Motor neuron (in vitro differentiated cells): ENCODE measurements around the gene CARD8. TPM values are rescaled to one million over a fixed set of nuclear protein-coding genes. Genes with fewer than 3 reads are reported as not detected.

Experiments
- ATAC-seq, 8 experiments: fragments of 200-7000 bp; cut with Tn5 transposase; replicated peaks in 6 of 8; 2 replicates each; pipeline ENCODE4 v1.8.0; 2021; ENCODE audit warnings: mild to moderate bottlenecking in 8 of 8, moderate library complexity in 8 of 8
- H3K27ac ChIP-seq, 2 donors: fragments of 250-450 bp; sonication (Bioruptor Pico); 2 replicates each; pipeline ENCODE4 v1.9.0; 2021; ENCODE audit warnings: antibody characterized with exemption in 2 of 2, mild to moderate bottlenecking in 2 of 2, moderate library complexity in 1 of 2
- H3K4me1 ChIP-seq, 2 donors: fragments of 250-450 bp; sonication (Bioruptor Pico); replicated peaks in 1 of 2; 2 replicates each; pipeline ENCODE4 v1.6.1; 2021; ENCODE audit warnings: antibody characterized with exemption in 2 of 2, mild to moderate bottlenecking in 2 of 2, moderate library complexity in 1 of 2
- H3K4me3 ChIP-seq, 5 donors: fragments of 250-450 bp; sonication (Bioruptor Pico); 2 replicates each; pipeline ENCODE4 v1.9.0; 2021; ENCODE audit warnings: antibody characterized with exemption in 5 of 5, mild to moderate bottlenecking in 5 of 5, moderate library complexity in 4 of 5
- WGBS, 10 experiments: fragments of 450-650 bp; shearing (Covaris generic); methylation state at CpG; one replicate each; pipeline ENCODE4 v1.0.0; 2022; 5-methylcytosine and 5-hydroxymethylcytosine counted together
- in situ Hi-C, 9 experiments: fragments of 400-800 bp; cut with MboI; loops; one replicate each; pipeline ENCODE4 v1.15.0; 2021; ENCODE audit warnings: low sequenced_read_pairs in 9 of 9, low pct_unique_long_range_greater_than_20kb in 2 of 9; ENCODE audit not compliant: unreplicated experiment in 9 of 9
- total RNA-seq, 8 experiments: library from RNA; unstranded; fragments of 300-600 nt; gene quantifications; 2 replicates each; pipeline versions ENCODE4 v1.2.3 to v1.2.4, GENCODE V29; 2022

CARD8 gene
- total RNA-seq, 8 experiments from 2014 or later: 12.3 to 35.1 (median 16.8) TPM

DNA sequence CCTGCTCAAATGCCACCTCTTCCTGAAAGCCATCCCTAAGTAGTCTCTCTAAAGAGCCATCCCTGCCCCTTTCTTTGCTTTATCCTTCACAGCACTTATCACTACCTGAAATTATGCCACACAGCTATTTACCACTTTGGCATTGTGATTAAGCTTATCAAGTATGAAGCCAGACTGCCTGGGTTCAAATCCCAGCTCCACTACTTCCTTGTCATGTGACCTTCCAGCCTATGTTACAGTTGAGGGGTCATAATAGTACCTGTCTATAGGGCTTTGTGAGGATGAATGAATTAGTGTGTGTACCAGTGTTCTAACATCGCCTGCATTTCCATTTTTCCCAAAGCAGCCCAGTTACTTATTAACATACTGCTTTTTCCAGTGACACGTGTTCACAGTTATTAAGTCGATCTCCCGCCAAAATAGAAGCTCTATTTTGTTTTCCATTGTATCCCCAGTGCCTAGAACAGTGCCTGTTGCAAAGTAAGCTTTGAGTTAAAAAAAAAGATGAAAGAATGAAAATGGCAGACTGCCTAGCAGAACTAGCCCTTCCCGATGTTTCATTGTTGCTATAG lies 52.4 kb downstream of the CARD8 start:
- Histone ChIP-seq H3K4me1 (peaks cover 5% of the 10 kb centered on the region in 2 donors), H3K27ac (peak overlapping the region; percentile 0 to 31), H3K4me3 (peak overlapping the region; percentile 20 to 44 (median 28))
- 0 to 40% (median 2%) methylated on average over 1 to 5 of the region's 5 CpGs for WGBS, 10 experiments
- ATAC-seq: no peak
- in situ Hi-C loops: no loop called here

DNA sequence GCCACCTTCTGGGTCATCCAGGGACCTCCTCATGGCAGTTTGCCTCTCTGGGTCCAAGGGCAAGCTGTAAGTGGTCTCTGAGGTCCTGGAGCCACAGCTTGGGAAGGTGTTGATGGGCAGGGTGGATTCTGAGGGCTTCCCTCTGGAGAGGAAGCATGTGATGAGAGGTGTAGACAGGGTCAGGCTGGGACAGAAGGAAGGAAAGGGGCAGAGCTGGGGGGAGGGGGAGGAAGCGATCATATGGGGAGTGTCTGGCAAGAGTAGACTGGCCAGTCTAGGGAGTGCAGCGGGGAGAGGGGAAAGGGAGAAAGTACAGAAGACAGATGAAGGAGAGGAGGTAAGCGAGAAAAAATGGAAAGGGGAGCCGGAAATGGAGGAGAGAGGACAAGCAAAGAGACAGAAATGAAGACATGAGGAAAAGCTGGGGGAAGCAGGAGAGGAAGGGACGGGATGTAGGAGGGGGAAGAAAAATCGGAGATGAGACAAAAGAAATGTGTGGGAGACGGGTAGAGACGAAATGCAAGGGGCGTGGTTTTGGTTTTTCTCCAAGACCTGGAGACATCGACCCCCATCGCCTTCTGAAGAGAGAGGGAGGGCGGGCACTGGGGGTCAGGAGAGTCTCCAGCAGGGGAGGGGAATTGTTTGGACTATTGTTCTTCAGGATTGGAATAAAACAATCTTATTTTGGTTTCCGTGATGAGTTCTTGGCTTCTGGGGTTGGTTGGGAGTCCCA lies 58.6 kb downstream of the CARD8 start:
- H3K27ac ChIP-seq: no peak overlapping the region
- ATAC-seq: peak in 7 of 8 experiments; percentile 18 to 63 (median 37)
- in situ Hi-C loops: no loop called here
- peaks cover 8 to 17% of the 10 kb centered on the region in 2 donors for H3K4me1 ChIP-seq
- no peak overlapping the region for H3K4me3 ChIP-seq
- WGBS, 10 experiments: 13 to 86% (median 65%) methylated on average over 2 to 12 of the region's 13 CpGs; no CpG with 5 or more reads in 3 of the 10 experiments

DNA sequence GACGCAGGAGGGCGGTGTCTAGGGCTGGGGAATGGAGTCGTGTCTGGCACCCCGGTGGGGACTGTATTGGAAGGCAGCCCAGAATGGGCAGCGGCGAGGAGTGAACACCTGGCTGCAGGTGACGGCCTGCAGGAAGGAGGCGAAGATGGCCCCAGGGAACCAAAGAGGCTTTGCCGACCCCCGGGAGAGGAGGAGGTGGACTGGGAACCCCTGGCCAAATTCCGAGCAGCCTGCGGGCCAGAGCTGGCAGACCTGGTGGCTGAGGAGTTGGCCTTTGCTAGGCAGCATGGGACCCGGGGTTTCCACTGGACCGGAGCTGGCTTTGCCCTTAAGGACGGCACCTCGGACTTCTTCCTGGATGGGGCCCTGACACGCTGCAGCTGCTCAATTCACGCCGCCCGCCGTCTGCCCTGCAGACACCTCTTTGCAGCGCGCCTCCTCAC lies 59.4 kb downstream of the CARD8 start:
- H3K4me3 ChIP-seq: no peak overlapping the region
- H3K4me1 ChIP-seq: peaks cover 8 to 17% of the 10 kb centered on the region in 2 donors
- ATAC-seq: peak in 3 of 8 experiments; percentile 7 to 58 (median 11)
- H3K27ac ChIP-seq: peak overlapping the region in 1 of 2 donors; percentile 32
- WGBS, 10 experiments: 92 to 100% methylated on average over 5 to 7 of the region's 23 CpGs; no CpG with 5 or more reads in 8 of the 10 experiments
- in situ Hi-C loops: no loop called here

DNA sequence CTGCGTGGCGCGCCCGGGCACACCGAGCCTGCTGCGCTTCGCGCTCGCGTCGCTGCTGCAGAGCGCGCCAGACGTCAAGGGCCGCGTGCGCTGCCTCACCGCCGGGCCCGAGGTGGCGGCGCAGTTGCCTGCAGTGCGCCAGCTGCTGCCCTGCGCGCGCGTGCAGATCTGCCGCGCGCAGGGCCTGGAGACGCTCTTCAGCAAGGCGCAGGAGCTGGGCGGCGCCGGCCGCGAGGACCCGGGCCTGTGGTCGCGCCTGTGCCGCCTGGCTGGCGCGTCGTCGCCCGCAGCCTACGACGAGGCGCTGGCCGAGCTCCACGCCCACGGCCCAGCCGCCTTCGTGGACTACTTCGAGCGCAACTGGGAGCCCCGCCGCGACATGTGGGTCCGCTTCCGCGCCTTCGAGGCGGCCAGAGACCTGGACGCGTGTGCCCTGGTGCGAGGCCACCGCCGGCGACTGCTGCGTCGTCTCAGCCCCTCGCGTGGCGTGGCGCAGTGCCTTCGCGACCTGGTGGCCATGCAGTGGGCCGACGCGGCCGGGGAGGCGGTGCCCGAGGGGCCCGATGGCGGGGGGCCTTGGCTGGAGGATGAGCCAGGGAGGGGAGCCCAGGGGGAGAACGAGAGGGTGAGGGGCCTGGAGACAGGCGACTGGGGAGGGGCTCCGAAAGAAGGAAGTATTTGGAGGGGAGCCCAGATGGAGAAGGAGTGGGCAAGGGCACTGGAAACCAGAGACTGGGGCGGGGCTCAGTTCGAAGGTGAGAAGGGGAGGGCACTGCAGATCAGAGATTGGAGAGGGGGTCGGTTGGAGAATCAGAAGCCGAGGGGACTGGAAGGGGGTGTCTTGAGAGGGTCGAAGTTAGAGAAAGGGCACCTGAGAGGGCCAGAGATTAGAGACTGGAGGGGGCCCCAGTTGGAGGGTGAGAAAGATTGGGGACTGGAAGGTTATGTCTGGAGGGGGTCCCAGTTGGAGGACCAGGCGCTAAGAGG lies 60.6 kb downstream of the CARD8 start:
- in situ Hi-C loops: no loop called here
- WGBS, 10 experiments: 80 to 97% (median 96%) methylated on average over 1 to 40 of the region's 95 CpGs; no CpG with 5 or more reads in 4 of the 10 experiments
- Histone ChIP-seq H3K4me1 (peaks cover 8 to 17% of the 10 kb centered on the region in 2 donors), H3K4me3 (no peak overlapping the region), H3K27ac (no peak overlapping the region)
- no peak for ATAC-seq

DNA sequence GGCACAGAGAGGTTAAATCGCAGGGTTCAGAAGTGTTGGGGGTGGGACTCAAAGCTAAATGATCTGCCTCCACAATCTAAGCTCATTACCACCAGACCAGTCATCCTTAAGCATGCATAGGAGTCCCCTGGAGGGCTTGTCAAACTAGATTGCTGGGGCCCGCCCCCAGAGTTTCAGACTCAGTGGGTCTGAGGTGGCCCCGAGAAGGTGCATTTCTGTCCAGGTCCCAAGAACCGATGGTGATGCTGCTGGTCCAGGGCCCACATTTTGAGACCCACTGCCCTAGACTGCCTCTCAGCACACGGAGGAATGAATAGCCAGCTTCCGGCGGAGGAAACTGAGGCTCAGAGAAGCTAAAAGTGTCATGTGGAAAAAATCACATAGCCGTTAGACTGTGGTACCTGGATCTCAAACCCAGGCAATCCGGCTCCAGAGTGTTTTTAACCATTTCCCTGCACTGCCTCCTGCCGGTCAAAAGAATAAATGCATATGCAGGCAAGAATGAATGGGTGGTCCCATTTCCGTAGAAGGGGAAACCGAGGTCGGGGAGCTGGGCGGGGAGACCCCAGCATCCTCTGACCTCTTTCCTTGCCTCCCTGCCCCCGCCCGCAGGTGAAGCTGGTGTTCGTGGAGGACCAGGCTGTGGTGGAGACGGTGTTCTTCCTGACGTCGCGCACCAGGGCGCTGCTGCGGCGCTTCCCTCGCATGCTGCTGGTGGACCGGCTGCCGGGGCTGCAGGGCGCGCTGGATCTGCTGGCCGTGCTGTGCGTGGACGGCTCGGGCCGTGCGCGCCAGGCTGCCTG lies 61.5 kb downstream of the CARD8 start:
- H3K4me3 ChIP-seq: no peak overlapping the region
- H3K4me1 ChIP-seq: peaks cover 8 to 17% of the 10 kb centered on the region in 2 donors
- no peak for ATAC-seq
- in situ Hi-C loops: no loop called here
- WGBS, 10 experiments: 48 to 100% (median 85%) methylated on average over 1 to 17 of the region's 36 CpGs
- H3K27ac ChIP-seq: no peak overlapping the region

DNA sequence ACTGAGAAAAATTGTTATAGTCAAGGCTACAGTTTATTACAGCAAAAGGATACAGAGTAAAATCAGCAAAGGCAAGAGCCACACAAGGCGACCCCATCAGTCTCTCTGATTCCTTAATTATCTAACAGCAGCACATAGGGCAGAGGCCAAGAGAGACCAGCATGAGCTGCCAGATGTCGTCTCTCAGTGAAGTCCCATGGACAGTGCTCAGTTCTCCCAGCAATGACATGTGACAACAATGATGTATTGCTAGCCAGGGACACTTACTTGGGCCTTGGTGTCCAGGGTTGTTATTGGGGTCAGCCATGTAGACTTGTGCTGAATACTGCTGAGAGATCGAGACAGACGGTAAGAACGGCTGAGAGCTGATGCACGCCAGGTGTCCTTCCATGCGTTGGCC lies 63.0 kb downstream of the CARD8 start:
- H3K4me1 ChIP-seq: peaks cover 8 to 17% of the 10 kb centered on the region in 2 donors

DNA sequence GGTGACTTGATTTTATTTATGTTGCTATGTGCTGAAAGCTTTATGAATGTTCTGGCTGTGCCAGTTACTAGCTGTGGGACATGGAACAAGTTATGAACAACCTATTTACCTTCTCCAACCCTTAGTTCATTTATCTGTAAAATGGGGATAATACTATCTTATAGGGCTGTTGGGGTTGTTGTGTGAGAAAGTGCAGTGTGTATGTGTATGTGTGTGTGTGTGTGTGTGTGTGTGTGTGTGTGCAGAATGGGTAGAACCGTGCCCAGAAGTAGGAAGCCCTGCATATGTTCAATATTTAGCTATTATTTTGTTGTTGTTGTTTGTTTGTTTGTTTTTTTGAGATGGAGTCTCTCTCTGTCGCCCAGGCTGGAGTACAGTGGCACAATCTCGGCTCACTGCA lies 64.8 kb downstream of the CARD8 start:
- Histone ChIP-seq H3K4me1 (peaks cover 5 to 8% of the 10 kb centered on the region in 2 donors), H3K4me3 (no peak overlapping the region), H3K27ac (no peak overlapping the region)
- WGBS, 10 experiments: 75 to 100% (median 92%) methylated on average over 1 of the region's 3 CpGs; no CpG with 5 or more reads in 6 of the 10 experiments
- in situ Hi-C loops: no loop called here
- no peak for ATAC-seq

More for the DNA sequence above, 63.0 kb downstream of the CARD8 start:
- peak in 1 of 8 experiments; percentile 42 for ATAC-seq
- 40 to 100% (median 86%) methylated on average over 1 to 5 of the region's 7 CpGs; no CpG with 5 or more reads in 3 of the 10 experiments for WGBS, 10 experiments
- Histone ChIP-seq H3K4me3 (no peak overlapping the region), H3K27ac (peak overlapping the region in 1 of 2 donors; percentile 15)
- in situ Hi-C loops: no loop called here

DNA sequence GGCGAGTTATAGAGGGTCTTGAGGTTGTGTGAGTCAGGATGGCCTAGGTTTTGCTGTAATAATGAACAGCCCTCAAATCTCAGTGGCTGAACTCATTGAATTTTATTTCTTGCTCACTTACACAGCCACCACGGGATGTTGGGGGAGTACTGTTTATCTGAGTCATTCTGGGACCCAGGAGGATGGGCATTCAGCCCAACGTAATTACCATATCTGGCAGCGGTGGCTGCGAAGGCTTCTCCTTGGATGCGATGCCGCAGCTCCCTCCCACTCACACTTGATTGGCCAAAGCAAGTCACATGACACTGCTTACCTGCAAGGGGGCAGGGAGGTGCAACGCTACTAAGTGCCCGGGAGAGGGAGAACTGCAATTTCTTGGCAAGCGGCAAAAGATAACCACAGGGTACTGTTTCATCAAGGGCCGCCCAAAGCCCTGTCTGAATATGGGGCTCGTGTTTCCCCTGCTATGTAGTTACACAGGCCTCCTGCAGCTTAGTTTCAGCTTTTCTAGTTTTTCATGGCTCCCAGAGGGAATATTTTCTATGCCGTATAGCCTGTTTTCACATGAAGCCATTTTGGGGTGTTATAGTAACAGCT lies 65.3 kb downstream of the CARD8 start:
- WGBS, 10 experiments: 36 to 100% (median 85%) methylated on average over 1 to 11 of the region's 13 CpGs; no CpG with 5 or more reads in 1 of the 10 experiments
- Histone ChIP-seq H3K27ac (no peak overlapping the region), H3K4me1 (peaks cover 5 to 8% of the 10 kb centered on the region in 2 donors), H3K4me3 (no peak overlapping the region)
- peak in 2 of 8 experiments; percentile 27 to 47 for ATAC-seq
- in situ Hi-C loops: no loop called here

DNA sequence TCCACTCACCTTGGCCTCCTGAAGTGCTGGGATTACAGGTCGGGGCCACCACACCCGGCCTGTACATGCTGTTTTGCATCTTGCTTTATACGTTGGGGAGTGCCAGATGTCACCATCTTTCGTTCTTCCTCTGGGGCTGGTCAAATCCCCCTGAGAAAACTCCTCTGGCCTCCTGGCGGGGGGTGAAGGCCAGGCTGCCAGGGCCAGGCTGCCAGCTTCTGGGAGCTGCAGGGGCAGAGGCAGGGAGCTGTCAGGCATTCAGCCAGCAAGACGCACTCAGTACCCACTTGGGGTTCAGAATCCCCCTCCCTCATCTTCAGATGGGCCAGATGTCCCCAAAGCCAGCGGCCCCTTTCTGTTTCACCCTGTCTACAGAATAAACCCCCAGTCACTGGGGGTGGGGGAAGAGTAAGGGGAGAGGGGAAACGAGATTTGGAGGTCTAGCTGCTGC lies 69.1 kb downstream of the CARD8 start:
- Histone ChIP-seq H3K27ac (no peak overlapping the region), H3K4me3 (no peak overlapping the region), H3K4me1 (no peaks in the 10 kb centered on the region)
- WGBS, 10 experiments: 84% methylated on average over 3 of the region's 8 CpGs; no CpG with 5 or more reads in 9 of the 10 experiments
- ATAC-seq: no peak
- in situ Hi-C loops: no loop called here

DNA sequence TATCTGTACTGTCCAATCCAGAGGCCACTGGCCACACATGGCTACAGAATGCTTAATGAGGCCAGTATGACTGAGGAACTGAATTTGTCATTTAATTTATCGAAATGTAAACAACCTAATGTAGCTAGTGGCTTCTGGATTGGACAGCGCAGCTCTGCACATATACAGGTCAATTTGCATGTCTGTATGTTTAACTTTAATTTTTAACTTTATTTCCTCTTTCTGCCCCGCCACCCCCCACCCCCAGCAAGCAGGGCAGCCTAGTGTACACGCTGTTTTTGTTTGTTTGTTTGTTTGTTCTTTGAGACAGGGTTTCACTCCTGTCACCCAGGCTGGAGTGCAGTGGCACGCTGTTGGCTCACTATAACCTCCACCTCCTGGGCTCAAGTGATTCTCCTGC lies 69.7 kb downstream of the CARD8 start:
- in situ Hi-C loops: no loop called here
- H3K4me1 ChIP-seq: no peaks in the 10 kb centered on the region
- no peak overlapping the region for H3K27ac ChIP-seq
- 82 to 100% (median 90%) methylated on average over 1 to 3 of the region's 5 CpGs; no CpG with 5 or more reads in 3 of the 10 experiments for WGBS, 10 experiments
- H3K4me3 ChIP-seq: no peak overlapping the region
- no peak for ATAC-seq

DNA sequence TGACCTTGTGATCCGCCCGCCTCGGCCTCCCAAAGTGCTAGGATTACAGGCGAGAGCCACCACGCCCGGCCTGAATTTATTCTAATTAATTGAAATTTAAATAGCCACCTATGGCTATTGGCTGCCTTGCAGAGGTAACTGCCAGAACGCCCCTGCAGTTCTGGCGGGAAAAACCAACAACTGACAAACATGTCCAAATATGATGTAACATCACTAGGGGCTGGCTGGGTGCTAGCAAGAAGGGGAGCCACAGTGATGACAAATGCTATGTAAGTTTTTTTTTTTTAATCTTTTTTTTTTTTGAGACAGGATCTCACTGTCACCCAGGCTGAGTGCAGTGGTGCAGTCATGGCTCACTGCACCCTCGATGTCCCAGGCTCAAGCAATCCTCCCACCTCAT lies 72.4 kb downstream of the CARD8 start:
- WGBS, 10 experiments: 96 to 100% (median 100%) methylated on average over 1 to 3 of the region's 9 CpGs; no CpG with 5 or more reads in 6 of the 10 experiments
- H3K27ac ChIP-seq: no peak overlapping the region
- no peak for ATAC-seq
- no peak overlapping the region for H3K4me3 ChIP-seq
- no peaks in the 10 kb centered on the region for H3K4me1 ChIP-seq
- in situ Hi-C loops: no loop called here

DNA sequence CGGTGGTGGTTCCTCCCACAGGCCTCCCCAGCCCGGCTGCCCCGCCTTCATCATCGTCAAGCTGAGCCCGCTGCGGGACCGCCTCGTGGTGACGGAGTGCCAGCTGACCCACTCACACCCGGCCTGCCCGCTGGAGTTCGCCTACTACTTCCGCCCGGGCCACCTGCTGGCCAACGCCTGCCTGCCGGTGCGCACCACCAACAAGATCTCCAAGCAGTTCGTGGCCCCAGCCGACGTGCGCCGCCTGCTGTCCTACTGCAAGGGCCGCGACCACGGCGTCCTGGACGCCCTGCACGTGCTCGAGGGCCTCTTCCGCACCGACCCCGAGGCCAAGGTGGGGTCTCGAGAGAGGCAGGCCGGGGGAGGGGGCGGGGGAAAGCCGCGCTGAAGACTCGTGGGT lies 73.3 kb downstream of the CARD8 start:
- H3K27ac ChIP-seq: no peak overlapping the region
- in situ Hi-C loops: no loop called here
- H3K4me1 ChIP-seq: no peaks in the 10 kb centered on the region
- whole genome bisulfite sequencing, 10 experiments: 88 to 97% methylated on average over 3 to 16 of the region's 38 CpGs; no CpG with 5 or more reads in 8 of the 10 experiments
- no peak overlapping the region for H3K4me3 ChIP-seq
- ATAC-seq: no peak
